SK-N-MC (cell line): ENCODE results near the gene CD6.

ENCODE experiments used
- DNase-seq: peaks from one replicate; pipeline ENCODE4 v3.0.0-alpha.2; 2011; ENCODE audit warnings: low read depth, low spot score
- H3K27ac ChIP-seq: fragments of 200-600 bp; sonication (generic); 2 replicates; pipeline ENCODE4 v1.5.1; 2016; ENCODE audit warnings: mixed run types
- H3K36me3 ChIP-seq: fragments of 200-600 bp; sonication (generic); 2 replicates; pipeline ENCODE4 v1.6.1; 2017; ENCODE audit warnings: antibody characterized with exemption, low read length, mixed read lengths; ENCODE audit not compliant: insufficient read depth
- H3K4me3 ChIP-seq: fragments of 200-600 bp; sonication (generic); 2 replicates; pipeline ENCODE4 v1.5.1; 2016
- H3K9ac ChIP-seq: fragments of 200-600 bp; sonication (generic); 2 replicates; pipeline ENCODE4 v1.8.0; 2017; ENCODE audit warnings: mixed run types, mixed read lengths; ENCODE audit not compliant: insufficient read length
- H3K9me3 ChIP-seq: fragments of 200-600 bp; sonication (generic); 2 replicates; pipeline ENCODE4 v1.6.1; 2017; ENCODE audit warnings: low read depth, mild to moderate bottlenecking, antibody characterized with exemption, low read length, moderate library complexity, mixed read lengths
- EZH2 ChIP-seq: fragments of 200-600 bp; sonication (generic); IDR thresholded peaks from one replicate; pipeline ENCODE4 v1.6.1; 2017; ENCODE audit warnings: antibody characterized with exemption
- FOXP2 ChIP-seq: optimal IDR thresholded peaks from 2 replicates; pipeline ENCODE3; 2011; ENCODE audit warnings: mild to moderate bottlenecking, moderate library complexity; ENCODE audit not compliant: insufficient read depth; ENCODE audit errors: extremely low read length, control extremely low read depth
- POLR2AphosphoS5 ChIP-seq: IDR thresholded peaks from 2 replicates; pipeline ENCODE4 v1.6.1; 2012; ENCODE audit warnings: mild to moderate bottlenecking, low read depth, low read length, borderline replicate concordance

CD6 gene

GRCh38 chr11:61019832-61020405, 48.4 kb downstream of the CD6 start:
- no peak for DNase-seq
- no peaks in the 10 kb centered on the region for H3K36me3 ChIP-seq
- no peaks in the 10 kb centered on the region for H3K9me3 ChIP-seq
- no peak overlapping the region for H3K4me3 ChIP-seq
- no peak for TF ChIP-seq FOXP2
- no peak for TF ChIP-seq EZH2
- no peak for TF ChIP-seq POLR2AphosphoS5
- H3K9ac ChIP-seq, result no peak overlapping the region
- H3K27ac ChIP-seq, result no peak overlapping the region

GRCh38 chr11:61020551-61021235, 49.2 kb downstream of the CD6 start:
- no peak for DNase-seq
- no peaks in the 10 kb centered on the region for H3K36me3 ChIP-seq
- no peak for TF ChIP-seq EZH2
- TF ChIP-seq POLR2AphosphoS5, result no peak
- no peak for TF ChIP-seq FOXP2
- H3K9me3 ChIP-seq, result no peaks in the 10 kb centered on the region
- H3K4me3 ChIP-seq, result no peak overlapping the region
- no peak overlapping the region for H3K27ac ChIP-seq
- H3K9ac ChIP-seq, result no peak overlapping the region

GRCh38 chr11:61021661-61022212, 50.3 kb downstream of the CD6 start:
- H3K4me3 ChIP-seq, result no peak overlapping the region
- H3K9ac ChIP-seq, result no peak overlapping the region
- H3K9me3 ChIP-seq, result no peaks in the 10 kb centered on the region
- H3K27ac ChIP-seq, result no peak overlapping the region
- TF ChIP-seq EZH2, result no peak
- TF ChIP-seq POLR2AphosphoS5, result no peak
- TF ChIP-seq FOXP2, result no peak
- H3K36me3 ChIP-seq, result no peaks in the 10 kb centered on the region
- no peak for DNase-seq

- DNase-seq, result no peak
- no peak overlapping the region for H3K4me3 ChIP-seq
- TF ChIP-seq POLR2AphosphoS5 (no peak), EZH2 (no peak), FOXP2 (no peak)
These were observed 51.0 kb downstream of the CD6 start for GRCh38 chr11:61022311-61023085.

GRCh38 chr11:61023086-61023965, 51.8 kb downstream of the CD6 start:
- Histone ChIP-seq H3K9ac (no peak overlapping the region), H3K36me3 (no peaks in the 10 kb centered on the region), H3K9me3 (no peaks in the 10 kb centered on the region), H3K4me3 (no peak overlapping the region), H3K27ac (no peak overlapping the region)
- DNase-seq, result no peak
- TF ChIP-seq POLR2AphosphoS5 (no peak), EZH2 (no peak), FOXP2 (no peak)

More at GRCh38 chr11:61022311-61023085, 51.0 kb downstream of the CD6 start:
- H3K9ac ChIP-seq, result no peak overlapping the region
- no peak overlapping the region for H3K27ac ChIP-seq
- H3K36me3 ChIP-seq, result no peaks in the 10 kb centered on the region
- H3K9me3 ChIP-seq, result no peaks in the 10 kb centered on the region

GRCh38 chr11:61023966-61024295, 52.5 kb downstream of the CD6 start:
- H3K27ac ChIP-seq, result no peak overlapping the region
- no peaks in the 10 kb centered on the region for H3K36me3 ChIP-seq
- DNase-seq, result no peak
- TF ChIP-seq FOXP2 (no peak), EZH2 (no peak), POLR2AphosphoS5 (no peak)
- no peak overlapping the region for H3K9ac ChIP-seq
- H3K9me3 ChIP-seq, result no peaks in the 10 kb centered on the region
- no peak overlapping the region for H3K4me3 ChIP-seq

- H3K9me3 ChIP-seq, result no peaks in the 10 kb centered on the region
- TF ChIP-seq EZH2, result no peak
- TF ChIP-seq POLR2AphosphoS5, result no peak
- TF ChIP-seq FOXP2, result no peak
- H3K9ac ChIP-seq, result no peak overlapping the region
- no peak overlapping the region for H3K27ac ChIP-seq
- no peak for DNase-seq
- no peaks in the 10 kb centered on the region for H3K36me3 ChIP-seq
- H3K4me3 ChIP-seq, result no peak overlapping the region
These were observed 53.7 kb downstream of the CD6 start for GRCh38 chr11:61024938-61025820.
